ENCODE measurements around the gene DMC1.

DNA sequence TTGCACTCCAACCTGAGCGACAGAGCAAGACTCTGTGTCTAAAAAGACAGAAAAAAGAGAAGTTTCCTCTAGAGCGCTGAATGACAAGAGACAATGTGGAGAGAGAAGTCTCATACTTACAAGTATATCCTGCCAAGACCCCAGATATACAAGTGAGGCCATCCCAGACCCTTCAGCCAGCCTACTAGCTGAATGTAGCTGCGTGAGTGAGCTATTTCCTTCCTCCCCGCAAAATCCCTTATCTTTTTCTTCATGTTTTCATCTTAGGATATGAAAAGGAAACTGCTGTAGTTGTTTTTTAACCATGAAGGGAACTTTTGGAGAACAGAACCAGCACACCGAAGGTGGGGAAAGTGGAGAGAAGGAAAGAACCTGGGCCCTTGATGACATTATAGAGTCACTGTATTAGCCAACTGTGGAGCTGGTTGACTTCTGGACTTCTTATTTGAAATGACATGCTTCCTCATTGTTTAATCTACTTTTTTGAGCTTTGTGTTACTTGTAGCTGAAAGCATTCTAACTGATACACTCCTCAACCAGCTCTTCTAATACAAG lies 59.5 kb downstream of the DMC1 start:
- TF ChIP-seq, protein P1, sequence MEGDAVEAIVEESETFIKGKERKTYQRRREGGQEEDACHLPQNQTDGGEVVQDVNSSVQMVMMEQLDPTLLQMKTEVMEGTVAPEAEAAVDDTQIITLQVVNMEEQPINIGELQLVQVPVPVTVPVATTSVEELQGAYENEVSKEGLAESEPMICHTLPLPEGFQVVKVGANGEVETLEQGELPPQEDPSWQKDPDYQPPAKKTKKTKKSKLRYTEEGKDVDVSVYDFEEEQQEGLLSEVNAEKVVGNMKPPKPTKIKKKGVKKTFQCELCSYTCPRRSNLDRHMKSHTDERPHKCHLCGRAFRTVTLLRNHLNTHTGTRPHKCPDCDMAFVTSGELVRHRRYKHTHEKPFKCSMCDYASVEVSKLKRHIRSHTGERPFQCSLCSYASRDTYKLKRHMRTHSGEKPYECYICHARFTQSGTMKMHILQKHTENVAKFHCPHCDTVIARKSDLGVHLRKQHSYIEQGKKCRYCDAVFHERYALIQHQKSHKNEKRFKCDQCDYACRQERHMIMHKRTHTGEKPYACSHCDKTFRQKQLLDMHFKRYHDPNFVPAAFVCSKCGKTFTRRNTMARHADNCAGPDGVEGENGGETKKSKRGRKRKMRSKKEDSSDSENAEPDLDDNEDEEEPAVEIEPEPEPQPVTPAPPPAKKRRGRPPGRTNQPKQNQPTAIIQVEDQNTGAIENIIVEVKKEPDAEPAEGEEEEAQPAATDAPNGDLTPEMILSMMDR (conservative IDR thresholded peaks at IDR 0.05; ENCODE audit: low read depth, low read length): no peak
- TF ChIP-seq POLR2A (IDR thresholded peaks at IDR 0.05; ENCODE audit: low read depth, low read length) (no peak), SMC3 (IDR thresholded peaks at IDR 0.05; ENCODE audit: low read depth, low read length) (no peak)
- TF ChIP-seq, protein P2, sequence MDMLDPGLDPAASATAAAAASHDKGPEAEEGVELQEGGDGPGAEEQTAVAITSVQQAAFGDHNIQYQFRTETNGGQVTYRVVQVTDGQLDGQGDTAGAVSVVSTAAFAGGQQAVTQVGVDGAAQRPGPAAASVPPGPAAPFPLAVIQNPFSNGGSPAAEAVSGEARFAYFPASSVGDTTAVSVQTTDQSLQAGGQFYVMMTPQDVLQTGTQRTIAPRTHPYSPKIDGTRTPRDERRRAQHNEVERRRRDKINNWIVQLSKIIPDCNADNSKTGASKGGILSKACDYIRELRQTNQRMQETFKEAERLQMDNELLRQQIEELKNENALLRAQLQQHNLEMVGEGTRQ (IDR thresholded peaks at IDR 0.05; ENCODE audit: low read depth, low read length): no peak
